OCI-LY7 (cell line): Measurements from ENCODE around the gene TPX2.

Experiments used
- CTCF ChIP-seq: fragments of 200-600 bp; sonication (generic); conservative IDR thresholded peaks from 2 replicates; pipeline ENCODE4 v1.5.1; 2014; ENCODE audit warnings: mild to moderate bottlenecking, antibody characterized with exemption, low read length, moderate library complexity, mixed read lengths
- EZH2phosphoT487 ChIP-seq: fragments of 200-600 bp; sonication (generic); IDR thresholded peaks from 2 replicates; pipeline ENCODE4 v1.6.1; 2018; ENCODE audit warnings: low read depth, borderline replicate concordance, mild to moderate bottlenecking, mixed run types, antibody characterized with exemption, low read length, moderate library complexity, mixed read lengths

- TF ChIP-seq CTCF (no peak), EZH2phosphoT487 (no peak)
These were observed 33.9 kb upstream of the TPX2 start for GRCh38 chr20:31705191-31705590.
